ENCODE results near the gene DNPH1. TPM values are rescaled to one million over a fixed set of nuclear protein-coding genes. Genes with fewer than 3 reads are reported as not detected.

Gene DNPH1
- polyA plus RNA-seq, 3 donors: 95.0 to 136 (median 107) TPM

- no peak overlapping the region for H3K27ac ChIP-seq (ENCODE audit: low read depth, low read length)
- 85 to 94% (median 93%) methylated on average over 6 of the region's 6 CpGs for WGBS, 3 donors
Measured at GRCh38 chr6:43265564-43265963, 36.3 kb upstream of the DNPH1 start.

GRCh38 chr6:43264599-43265145 is 35.4 kb upstream of the DNPH1 start:
- H3K27ac ChIP-seq (ENCODE audit: low read depth, low read length): no peak overlapping the region
- 83 to 90% (median 86%) methylated on average over 5 of the region's 5 CpGs for WGBS, 3 donors

GRCh38 chr6:43263314-43264178 is 34.3 kb upstream of the DNPH1 start:
- WGBS, 3 donors: 55 to 57% (median 57%) methylated on average over 12 of the region's 12 CpGs
- no peak overlapping the region for H3K27ac ChIP-seq (ENCODE audit: low read depth, low read length)

- H3K27ac ChIP-seq (ENCODE audit: low read depth, low read length): no peak overlapping the region
- 88 to 91% (median 89%) methylated on average over 37 to 39 of the region's 39 CpGs for WGBS, 3 donors
Measured at GRCh38 chr6:43262780-43263313, 33.6 kb upstream of the DNPH1 start.

GRCh38 chr6:43262000-43262779 is 32.9 kb upstream of the DNPH1 start:
- WGBS, 3 donors: 80 to 83% (median 80%) methylated on average over 14 of the region's 14 CpGs
- H3K27ac ChIP-seq (ENCODE audit: low read depth, low read length): no peak overlapping the region

DNA sequence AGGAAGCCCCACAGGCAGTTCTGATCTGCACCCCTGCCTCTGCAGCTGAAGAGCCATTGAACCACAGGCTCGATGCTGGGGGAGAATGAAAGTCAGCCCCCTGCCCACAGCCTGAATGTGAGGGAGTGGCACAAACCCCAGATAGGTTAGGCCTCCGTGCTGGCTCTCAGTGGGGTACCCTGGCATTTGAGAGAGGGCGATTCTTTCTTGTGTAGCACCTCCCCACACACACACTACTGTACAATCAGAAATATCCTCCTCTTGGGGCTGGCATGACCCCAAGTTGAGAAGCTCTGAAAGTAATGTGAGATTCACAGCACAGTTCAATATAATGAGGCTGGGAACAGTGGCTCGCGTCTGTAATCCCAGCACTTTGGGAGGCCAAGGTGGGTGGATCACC is 31.9 kb upstream of the DNPH1 start:
- WGBS, 3 donors: 82 to 84% (median 83%) methylated on average over 5 of the region's 5 CpGs

DNA sequence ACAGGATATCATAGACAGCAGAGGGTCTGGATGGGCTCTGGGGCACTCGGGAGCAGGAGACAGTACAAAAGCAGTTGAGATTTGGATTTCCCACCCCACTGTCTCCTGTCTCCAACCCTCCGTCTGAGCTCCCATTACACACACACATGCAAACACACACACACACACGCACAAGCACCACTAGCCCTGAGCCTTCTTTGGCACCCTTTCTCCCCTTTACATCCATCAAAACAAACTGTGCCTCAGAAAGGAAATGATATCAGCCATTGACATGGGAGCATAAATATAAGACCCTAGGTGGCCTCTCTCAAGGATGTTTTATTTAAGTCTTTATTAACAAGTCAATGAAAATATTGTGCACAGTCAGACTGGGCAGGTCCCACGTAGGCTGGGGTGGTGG is 31.5 kb upstream of the DNPH1 start:
- H3K27ac ChIP-seq (ENCODE audit: low read depth, low read length): no peak overlapping the region
- 76 to 82% (median 80%) methylated on average over 4 of the region's 4 CpGs for WGBS, 3 donors

More for the DNA sequence above, 31.9 kb upstream of the DNPH1 start:
- no peak overlapping the region for H3K27ac ChIP-seq (ENCODE audit: low read depth, low read length)

- WGBS, 3 donors: 85 to 92% (median 91%) methylated on average over 30 of the region's 30 CpGs
- no peak overlapping the region for H3K27ac ChIP-seq (ENCODE audit: low read depth, low read length)
Measured at GRCh38 chr6:43258807-43259686, 29.8 kb upstream of the DNPH1 start.

- H3K27ac ChIP-seq (ENCODE audit: low read depth, low read length): no peak overlapping the region
- 60 to 72% (median 67%) methylated on average over 4 of the region's 4 CpGs for WGBS, 3 donors
Measured at GRCh38 chr6:43258180-43258579, 28.9 kb upstream of the DNPH1 start.

- 78 to 87% (median 84%) methylated on average over 12 of the region's 12 CpGs for WGBS, 3 donors
- H3K27ac ChIP-seq (ENCODE audit: low read depth, low read length): no peak overlapping the region
Measured at GRCh38 chr6:43257367-43258145, 28.3 kb upstream of the DNPH1 start.

- 83 to 86% (median 85%) methylated on average over 9 of the region's 9 CpGs for WGBS, 3 donors
- no peak overlapping the region for H3K27ac ChIP-seq (ENCODE audit: low read depth, low read length)
Measured at GRCh38 chr6:43256670-43257366, 27.5 kb upstream of the DNPH1 start.

DNA sequence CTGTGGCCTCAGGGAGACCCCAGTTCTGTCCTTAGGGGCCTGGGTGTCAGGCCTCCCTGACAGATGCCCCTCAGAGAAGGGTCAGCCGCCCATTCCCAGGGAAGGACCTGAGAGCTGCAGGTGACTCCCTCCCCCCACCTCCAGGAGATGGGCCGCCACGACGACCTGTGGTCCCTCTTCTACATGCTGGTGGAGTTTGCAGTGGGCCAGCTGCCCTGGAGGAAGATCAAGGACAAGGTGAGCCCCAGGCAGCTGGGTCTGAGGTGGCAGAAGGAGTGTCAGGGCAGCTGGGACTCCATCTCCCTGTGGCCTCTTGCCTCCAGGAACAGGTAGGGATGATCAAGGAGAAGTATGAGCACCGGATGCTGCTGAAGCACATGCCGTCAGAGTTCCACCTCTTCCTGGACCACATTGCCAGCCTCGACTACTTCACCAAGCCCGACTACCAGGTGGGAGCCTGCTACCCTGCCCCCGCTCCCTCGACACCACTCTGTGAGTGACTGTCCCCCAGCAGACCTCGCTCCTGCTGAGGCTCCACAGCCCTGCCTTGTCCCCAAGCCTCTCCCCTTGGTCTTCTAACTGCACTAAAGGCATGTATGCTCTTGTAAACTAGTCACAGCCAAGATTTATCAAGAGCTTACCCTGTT is 26.2 kb upstream of the DNPH1 start:
- 74 to 83% (median 76%) methylated on average over 11 of the region's 11 CpGs for WGBS, 3 donors
- no peak overlapping the region for H3K27ac ChIP-seq (ENCODE audit: low read depth, low read length)

- no peak overlapping the region for H3K27ac ChIP-seq (ENCODE audit: low read depth, low read length)
- 78 to 83% (median 79%) methylated on average over 11 of the region's 11 CpGs for WGBS, 3 donors
Measured at GRCh38 chr6:43254846-43255245, 25.6 kb upstream of the DNPH1 start.

GRCh38 chr6:43254138-43254817 is 25.0 kb upstream of the DNPH1 start:
- 85 to 88% (median 86%) methylated on average over 15 of the region's 15 CpGs for WGBS, 3 donors
- no peak overlapping the region for H3K27ac ChIP-seq (ENCODE audit: low read depth, low read length)

DNA sequence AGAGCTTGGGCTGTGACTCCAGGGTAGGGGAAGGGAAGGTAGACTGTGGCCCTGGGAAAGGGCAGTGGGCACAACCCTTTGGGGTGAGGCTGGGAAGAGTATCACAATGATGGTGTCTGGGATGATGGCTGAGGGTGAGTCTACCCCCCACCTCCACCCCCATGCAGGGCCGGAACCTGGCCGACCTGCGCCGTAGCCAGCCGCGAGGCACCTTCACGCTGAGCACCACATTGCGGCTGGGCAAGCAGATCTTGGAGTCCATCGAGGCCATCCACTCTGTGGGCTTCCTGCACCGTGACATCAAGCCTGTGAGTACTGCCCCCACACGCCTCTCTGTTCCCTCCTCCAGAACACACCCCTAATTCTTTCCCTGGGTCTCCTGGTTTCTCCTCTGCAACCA is 24.1 kb upstream of the DNPH1 start:
- no peak overlapping the region for H3K27ac ChIP-seq (ENCODE audit: low read depth, low read length)
- WGBS, 3 donors: 89 to 96% (median 91%) methylated on average over 11 of the region's 11 CpGs

DNA sequence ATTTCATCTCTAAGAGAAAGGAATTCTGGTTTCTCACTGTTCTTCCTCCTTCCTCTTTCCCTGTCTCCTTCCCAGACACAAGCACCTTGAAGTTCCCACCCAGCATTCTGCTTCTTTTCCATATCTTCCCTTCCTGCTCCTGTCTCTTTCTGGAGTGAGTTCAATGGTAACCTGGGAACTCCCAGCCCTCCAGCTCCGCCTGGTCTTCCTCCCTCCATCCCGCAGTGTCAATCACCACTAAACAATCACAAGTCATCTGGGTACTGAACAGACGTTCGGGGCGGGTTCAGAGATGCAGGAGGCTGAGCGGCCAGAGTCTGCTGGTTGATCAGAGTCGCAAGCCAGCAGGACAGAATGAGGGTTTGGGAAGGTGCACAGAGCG is 21.7 kb upstream of the DNPH1 start:
- 12 to 17% (median 13%) methylated on average over 8 of the region's 8 CpGs for WGBS, 3 donors
- H3K27ac ChIP-seq (ENCODE audit: low read depth, low read length): no peak overlapping the region

Data from adipose tissue (tissue), 3 donors.